HepG2 (cell line): ENCODE results near the gene CSNK1D. TPM values are rescaled to one million over a fixed set of nuclear protein-coding genes. Genes with fewer than 3 reads are reported as not detected.

Experiments used
- ETV5 ChIP-seq: IDR thresholded peaks from 2 replicates; pipeline ENCODE4 v1.6.1; 2018; ENCODE audit warnings: missing biosample characterization, missing genetic modification reagents, inconsistent platforms, borderline replicate concordance
- HMGXB3 ChIP-seq: sonication (generic); formaldehyde crosslinking; IDR thresholded peaks from 2 replicates; pipeline ENCODE4 v1.4.0; 2020; ENCODE audit warnings: missing genetic modification reagents, borderline replicate concordance
- RORA ChIP-seq: sonication (generic); formaldehyde crosslinking; IDR thresholded peaks from 2 replicates; pipeline ENCODE4 v1.5.0; 2020; ENCODE audit warnings: mild to moderate bottlenecking, missing genetic modification reagents, moderate library complexity
- TAF1 ChIP-seq: sonication (generic); formaldehyde crosslinking; IDR thresholded peaks from 2 replicates; pipeline ENCODE4 v1.4.0; 2020; ENCODE audit warnings: missing genetic modification reagents
- TFDP2 ChIP-seq: sonication (generic); formaldehyde crosslinking; IDR thresholded peaks from 2 replicates; pipeline ENCODE4 v1.4.0; 2020; ENCODE audit warnings: missing genetic modification reagents
- ZBTB33 ChIP-seq: sonication (generic); formaldehyde crosslinking; IDR thresholded peaks from 2 replicates; pipeline ENCODE4 v1.4.0; 2020; ENCODE audit warnings: missing genetic modification reagents
- ZMAT3 ChIP-seq: sonication (generic); formaldehyde crosslinking; conservative IDR thresholded peaks from 2 replicates; pipeline ENCODE4 v1.7.0; 2021; ENCODE audit warnings: missing genetic modification reagents
- ZNF350 ChIP-seq: sonication (generic); formaldehyde crosslinking; IDR thresholded peaks from 2 replicates; pipeline ENCODE4 v1.4.0; 2020; ENCODE audit warnings: mild to moderate bottlenecking, low read depth, missing genetic modification reagents, borderline replicate concordance
- ZNF563 ChIP-seq: sonication (generic); formaldehyde crosslinking; IDR thresholded peaks from 2 replicates; pipeline ENCODE4 v1.8.0; 2022; ENCODE audit warnings: mild to moderate bottlenecking, moderate library complexity, missing genetic modification reagents
- ZNF788 ChIP-seq: sonication (generic); formaldehyde crosslinking; IDR thresholded peaks from 2 replicates; pipeline ENCODE4 v1.5.0; 2020; ENCODE audit warnings: mild to moderate bottlenecking, missing genetic modification reagents, borderline replicate concordance
- ZSCAN20 ChIP-seq: sonication (generic); formaldehyde crosslinking; IDR thresholded peaks from 2 replicates; pipeline ENCODE4 v1.4.0; 2020; ENCODE audit warnings: missing genetic modification reagents, mild to moderate bottlenecking, borderline replicate concordance
- polyA plus RNA-seq, 8 experiments: library from polyadenylated mRNA; depleted of rRNA in 3 of 8; stranded (reverse) in 7 of 8; unstranded in 1 of 8; fragments of >200 nt; fragmentation: Illumina TruSeq in 4 of 8; extraction: Trizol in 4 of 8; gene quantifications; 2 replicates each; pipeline versions ENCODE4 v1.2.1 to v1.2.3, GENCODE V29; 2011 to 2016; ENCODE audit warnings: low read depth in 4 of 8, missing spikeins in 1 of 8, mixed read lengths in 1 of 8; ENCODE audit not compliant: insufficient read depth in 1 of 8
- total RNA-seq, 5 experiments: library from RNA; depleted of rRNA; stranded (reverse); fragments of >200 nt; fragmentation: Illumina TruSeq; extraction: Trizol; gene quantifications; 2 replicates each; pipeline ENCODE4 v1.2.3, GENCODE V29; 2016; ENCODE audit warnings: low read depth in 1 of 5
- TF ChIP-seq, protein P1 (sequence below): sonication (generic); formaldehyde crosslinking; IDR thresholded peaks from 2 replicates; pipeline ENCODE4 v1.9.0; 2021; ENCODE audit warnings: missing genetic modification reagents, borderline replicate concordance
- TF ChIP-seq, protein P2 (sequence below): sonication (generic); formaldehyde crosslinking; IDR thresholded peaks from 2 replicates; pipeline ENCODE4 v1.4.0; 2020; ENCODE audit warnings: low read depth, missing genetic modification reagents

The CSNK1D gene
- total and polyA plus RNA-seq, 2 of the 13 experiments (the other 11 are each of a cell fraction or from before 2014, with no cell fraction given): 31.5 to 128 TPM

DNA sequence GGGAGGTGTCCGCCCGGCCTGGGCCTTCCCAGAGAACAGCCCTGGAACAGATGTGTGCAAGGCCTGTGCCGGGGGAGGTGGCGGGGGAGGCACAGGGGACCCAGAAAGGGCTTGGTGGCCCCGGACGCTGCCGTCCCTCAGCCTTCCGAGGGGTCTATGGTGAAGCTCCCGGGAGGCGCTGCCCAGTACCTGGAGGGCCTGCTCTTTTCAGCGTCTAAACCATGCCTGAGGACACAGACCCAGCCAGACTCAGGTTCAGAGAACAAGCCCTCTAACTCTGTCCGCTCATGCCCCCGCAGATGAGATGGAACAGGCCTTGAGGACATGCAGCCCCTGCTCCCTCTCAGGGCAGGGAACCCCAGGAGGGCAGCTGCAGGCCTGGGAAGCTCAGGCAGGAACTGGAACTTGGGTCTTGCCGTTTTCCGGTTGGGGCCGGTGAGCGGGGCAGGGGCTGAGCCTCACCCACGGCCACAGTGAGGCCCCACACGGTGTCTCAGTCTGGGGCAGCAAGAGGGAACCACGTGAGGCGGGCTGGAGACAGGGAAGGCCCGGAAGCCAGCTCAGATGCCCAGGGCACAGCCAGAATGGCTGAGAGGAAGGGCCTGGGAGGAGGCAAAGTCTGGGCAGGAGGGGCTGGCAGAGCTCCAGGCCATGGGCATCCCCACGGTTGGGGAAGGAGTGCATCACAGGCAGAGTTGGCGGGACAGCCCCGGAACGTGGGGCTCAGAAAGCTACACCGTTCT lies 32.1 kb downstream of the CSNK1D start (continued):
- TF ChIP-seq HMGXB3 (CRISPR knock-in tag) (peak; percentile 43; the same call in 1 of the 2 replicates), RORA (CRISPR knock-in tag) (no peak), TFDP2 (CRISPR knock-in tag) (peak; percentile 58), ZNF563 (CRISPR knock-in tag) (peak; percentile 69; the same call in 1 of the 2 replicates), ETV5 (CRISPR knock-in tag) (peak; percentile 77; the same call in 1 of the 2 replicates), ZSCAN20 (CRISPR knock-in tag) (peak; percentile 30; the same call in 1 of the 2 replicates), TAF1 (CRISPR knock-in tag) (no peak; the same call in 1 of the 2 replicates), ZBTB33 (CRISPR knock-in tag) (peak; percentile 51; the same call in 1 of the 2 replicates), ZNF788 (peak; percentile 58; the same call in 1 of the 2 replicates), ZNF350 (CRISPR knock-in tag) (peak; percentile 78), ZMAT3 (CRISPR knock-in tag) (peak; percentile 53)
- TF ChIP-seq, protein P1, sequence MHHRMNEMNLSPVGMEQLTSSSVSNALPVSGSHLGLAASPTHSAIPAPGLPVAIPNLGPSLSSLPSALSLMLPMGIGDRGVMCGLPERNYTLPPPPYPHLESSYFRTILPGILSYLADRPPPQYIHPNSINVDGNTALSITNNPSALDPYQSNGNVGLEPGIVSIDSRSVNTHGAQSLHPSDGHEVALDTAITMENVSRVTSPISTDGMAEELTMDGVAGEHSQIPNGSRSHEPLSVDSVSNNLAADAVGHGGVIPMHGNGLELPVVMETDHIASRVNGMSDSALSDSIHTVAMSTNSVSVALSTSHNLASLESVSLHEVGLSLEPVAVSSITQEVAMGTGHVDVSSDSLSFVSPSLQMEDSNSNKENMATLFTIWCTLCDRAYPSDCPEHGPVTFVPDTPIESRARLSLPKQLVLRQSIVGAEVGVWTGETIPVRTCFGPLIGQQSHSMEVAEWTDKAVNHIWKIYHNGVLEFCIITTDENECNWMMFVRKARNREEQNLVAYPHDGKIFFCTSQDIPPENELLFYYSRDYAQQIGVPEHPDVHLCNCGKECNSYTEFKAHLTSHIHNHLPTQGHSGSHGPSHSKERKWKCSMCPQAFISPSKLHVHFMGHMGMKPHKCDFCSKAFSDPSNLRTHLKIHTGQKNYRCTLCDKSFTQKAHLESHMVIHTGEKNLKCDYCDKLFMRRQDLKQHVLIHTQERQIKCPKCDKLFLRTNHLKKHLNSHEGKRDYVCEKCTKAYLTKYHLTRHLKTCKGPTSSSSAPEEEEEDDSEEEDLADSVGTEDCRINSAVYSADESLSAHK (CRISPR knock-in tag): no peak
- TF ChIP-seq, protein P2, sequence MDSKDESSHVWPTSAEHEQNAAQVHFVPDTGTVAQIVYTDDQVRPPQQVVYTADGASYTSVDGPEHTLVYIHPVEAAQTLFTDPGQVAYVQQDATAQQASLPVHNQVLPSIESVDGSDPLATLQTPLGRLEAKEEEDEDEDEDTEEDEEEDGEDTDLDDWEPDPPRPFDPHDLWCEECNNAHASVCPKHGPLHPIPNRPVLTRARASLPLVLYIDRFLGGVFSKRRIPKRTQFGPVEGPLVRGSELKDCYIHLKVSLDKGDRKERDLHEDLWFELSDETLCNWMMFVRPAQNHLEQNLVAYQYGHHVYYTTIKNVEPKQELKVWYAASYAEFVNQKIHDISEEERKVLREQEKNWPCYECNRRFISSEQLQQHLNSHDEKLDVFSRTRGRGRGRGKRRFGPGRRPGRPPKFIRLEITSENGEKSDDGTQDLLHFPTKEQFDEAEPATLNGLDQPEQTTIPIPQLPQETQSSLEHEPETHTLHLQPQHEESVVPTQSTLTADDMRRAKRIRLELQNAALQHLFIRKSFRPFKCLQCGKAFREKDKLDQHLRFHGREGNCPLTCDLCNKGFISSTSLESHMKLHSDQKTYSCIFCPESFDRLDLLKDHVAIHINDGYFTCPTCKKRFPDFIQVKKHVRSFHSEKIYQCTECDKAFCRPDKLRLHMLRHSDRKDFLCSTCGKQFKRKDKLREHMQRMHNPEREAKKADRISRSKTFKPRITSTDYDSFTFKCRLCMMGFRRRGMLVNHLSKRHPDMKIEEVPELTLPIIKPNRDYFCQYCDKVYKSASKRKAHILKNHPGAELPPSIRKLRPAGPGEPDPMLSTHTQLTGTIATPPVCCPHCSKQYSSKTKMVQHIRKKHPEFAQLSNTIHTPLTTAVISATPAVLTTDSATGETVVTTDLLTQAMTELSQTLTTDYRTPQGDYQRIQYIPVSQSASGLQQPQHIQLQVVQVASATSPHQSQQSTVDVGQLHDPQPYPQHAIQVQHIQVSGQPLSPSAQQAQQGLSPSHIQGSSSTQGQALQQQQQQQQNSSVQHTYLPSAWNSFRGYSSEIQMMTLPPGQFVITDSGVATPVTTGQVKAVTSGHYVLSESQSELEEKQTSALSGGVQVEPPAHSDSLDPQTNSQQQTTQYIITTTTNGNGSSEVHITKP (CRISPR knock-in tag): peak; percentile 90
